HepG2 (cell line): ENCODE measurements around the gene HEPH. TPM values are rescaled to one million over a fixed set of nuclear protein-coding genes. Genes with fewer than 3 reads are reported as not detected.
A peak's percentile ranks its signal among the peaks of the same experiment; 100 is the strongest.

Experiments
- ATAC-seq: fragments of 200-7000 bp; cut with Tn5 transposase; 3 replicates; pipeline ENCODE4 v1.9.1; 2020; ENCODE audit warnings: mild to moderate bottlenecking, moderate library complexity
- Bru-seq: library from RNA; stranded (reverse); fragments of 400-500 nt; gene quantifications from one replicate; lab custom pipeline; 2021; lab: Mats Ljungman, UMichigan
- BruChase-seq, 2 experiments: library from RNA; stranded (reverse); fragments of 400-500 nt; gene quantifications; one replicate each; lab custom pipeline; 2021; lab: Mats Ljungman, UMichigan
- BruUV-seq: library from RNA; stranded (reverse); fragments of 400-500 nt; replicated peaks from 2 replicates; lab custom pipeline; 2021; lab: Mats Ljungman, UMichigan
- CTCF ChIA-PET: fragments of 300-600 bp; formaldehyde crosslinking; extraction: SDS; loops from one replicate; lab custom pipeline; 2021; ENCODE audit warnings: low total read pairs, inconsistent platforms, low intra/inter-chr PET ratio; lab: Yijun Ruan, JAX
- POLR2A ChIA-PET: fragments of 350-600 bp; sonication (Branson Sonifier 250); formaldehyde crosslinking; loops from one replicate; lab custom pipeline; 2020; ENCODE audit warnings: antibody characterized with exemption, inconsistent platforms; lab: Yijun Ruan, JAX
- DNase-seq: peaks from one replicate; pipeline ENCODE4 v3.0.0-alpha.2; 2015; ENCODE audit warnings: low spot score
- FAIRE-seq: peaks from 3 replicates; lab custom pipeline; 2011; peaks lifted over from hg19 to GRCh38; lab: Jason Lieb, UNC
- H2AFZ ChIP-seq: one replicate; pipeline ENCODE4 v1.6.1; 2011; ENCODE audit warnings: low read length, inconsistent platforms
- H3K27ac ChIP-seq: fragments of 300-600 bp; 3 replicates; pipeline ENCODE4 v1.8.0; 2011; ENCODE audit warnings: mixed run types, mild to moderate bottlenecking, mixed read lengths, low read length, inconsistent platforms; ENCODE audit not compliant: insufficient read depth; ENCODE audit errors: extremely low read length
- H3K27me3 ChIP-seq, 2 experiments: fragments of 200-600 bp in 1 of 2; 2 replicates in 1 of 2; 3 replicates in 1 of 2; pipeline versions ENCODE4 v1.6.0 to v1.8.0; 2011; ENCODE audit warnings: low read length in 2 of 2, mild to moderate bottlenecking in 2 of 2, moderate library complexity in 2 of 2, inconsistent platforms in 1 of 2; ENCODE audit not compliant: insufficient read depth in 2 of 2, control insufficient read depth in 1 of 2
- H3K36me3 ChIP-seq, 2 experiments: fragments of 200-600 bp in 1 of 2; replicated peaks in 1 of 2; 2 replicates in 1 of 2; 3 replicates in 1 of 2; pipeline versions ENCODE4 v1.5.1 to v1.8.0; 2011; ENCODE audit warnings: low read length in 2 of 2, inconsistent platforms in 1 of 2; ENCODE audit not compliant: insufficient read depth in 2 of 2, control insufficient read depth in 1 of 2
- H3K4me1 ChIP-seq: 2 replicates; pipeline ENCODE4 v1.5.1; 2012; ENCODE audit warnings: low read length, inconsistent platforms; ENCODE audit not compliant: insufficient read depth
- H3K4me2 ChIP-seq: 2 replicates; pipeline ENCODE4 v1.6.0; 2011; ENCODE audit warnings: low read depth, low read length, inconsistent platforms
- H3K4me3 ChIP-seq, 3 experiments: fragments of 200-600 bp in 1 of 3; sonication (generic), shearing (Covaris generic) in 1 of 3; replicated peaks in 1 of 3; 2 replicates each; pipeline ENCODE4 v1.5.1; 2011 to 2016; ENCODE audit warnings: low read length in 3 of 3, inconsistent platforms in 2 of 3, low read depth in 2 of 3, mild to moderate bottlenecking in 2 of 3, control low read depth in 1 of 3, mixed read lengths in 1 of 3; ENCODE audit not compliant: insufficient read depth in 1 of 3
- H3K79me2 ChIP-seq: one replicate; pipeline ENCODE4 v1.6.1; 2011; ENCODE audit warnings: low read length, inconsistent platforms; ENCODE audit not compliant: insufficient read depth
- H3K9ac ChIP-seq: 2 replicates; pipeline ENCODE4 v1.6.0; 2011; ENCODE audit warnings: mild to moderate bottlenecking, low read depth, low read length, inconsistent platforms; ENCODE audit not compliant: insufficient read depth
- H3K9me3 ChIP-seq: 2 replicates; pipeline ENCODE4 v1.5.1; 2012; ENCODE audit warnings: mild to moderate bottlenecking, low read length
- H4K20me1 ChIP-seq: 2 replicates; pipeline ENCODE4 v1.6.0; 2011; ENCODE audit warnings: inconsistent platforms, mild to moderate bottlenecking, low read length, moderate library complexity; ENCODE audit not compliant: insufficient read depth
- NR3C1 ChIP-seq: sonication (generic); formaldehyde crosslinking; IDR thresholded peaks from 2 replicates; pipeline ENCODE4 v1.4.0; 2020; ENCODE audit warnings: missing genetic modification reagents
- RARG ChIP-seq: sonication (generic); formaldehyde crosslinking; IDR thresholded peaks from 2 replicates; pipeline ENCODE4 v1.4.0; 2020; ENCODE audit warnings: low read depth, mild to moderate bottlenecking, missing genetic modification reagents
- RBM22 ChIP-seq: fragments of 200-400 bp; formaldehyde crosslinking; optimal IDR thresholded peaks from 2 replicates; pipeline ENCODE3; 2017; ENCODE audit warnings: mild to moderate bottlenecking, low read length, moderate library complexity
- RXRB ChIP-seq: IDR thresholded peaks from 2 replicates; pipeline ENCODE4 v1.6.1; 2016; ENCODE audit warnings: borderline replicate concordance, missing genetic modification reagents, missing compliant biosample characterization
- ZNF274 ChIP-seq: sonication (generic); formaldehyde crosslinking; IDR thresholded peaks from 2 replicates; pipeline ENCODE4 v1.5.1; 2020; ENCODE audit warnings: mild to moderate bottlenecking, missing genetic modification reagents
- ZNF431 ChIP-seq: sonication (generic); formaldehyde crosslinking; IDR thresholded peaks from 2 replicates; pipeline ENCODE4 v1.9.0; 2022; ENCODE audit warnings: missing genetic modification reagents, low read depth, mild to moderate bottlenecking, borderline replicate concordance
- ZNF724P ChIP-seq: sonication (generic); formaldehyde crosslinking; IDR thresholded peaks from 2 replicates; pipeline ENCODE4 v1.8.0; 2022; ENCODE audit warnings: missing genetic modification reagents, borderline replicate concordance
- ZNF772 ChIP-seq: sonication (generic); formaldehyde crosslinking; IDR thresholded peaks from 2 replicates; pipeline ENCODE4 v1.5.0; 2020; ENCODE audit warnings: mild to moderate bottlenecking, missing genetic modification reagents
- ZNF781 ChIP-seq: sonication (generic); formaldehyde crosslinking; IDR thresholded peaks from 2 replicates; pipeline ENCODE4 v1.5.1; 2020; ENCODE audit warnings: borderline replicate concordance, mild to moderate bottlenecking, missing genetic modification reagents; ENCODE audit errors: not compliant biosample characterization
- WGBS: methylation state at CpG from one replicate; pipeline ENCODE4 v1.1.6; 2017; ENCODE audit warnings: low lambda C conversion rate; 5-methylcytosine and 5-hydroxymethylcytosine counted together
- in situ Hi-C: cut with HindIII; loops from 2 replicates; pipeline ENCODE4 v1.10.0; 2017; ENCODE audit warnings: low pct_unique_long_range_greater_than_20kb; ENCODE audit not compliant: extremely low pct_ligation_motif_present
- intact Hi-C: fragments of 100-400 bp; cut with micrococcal nuclease; formaldehyde crosslinking; loops from one replicate; pipeline ENCODE4 v1.10.0; 2022; ENCODE audit not compliant: unreplicated experiment
- long read RNA-seq, 2 experiments: library from RNA in 1 of 2; library from polyadenylated mRNA in 1 of 2; stranded (forward) in 1 of 2; unstranded in 1 of 2; transcript quantifications; one replicate each; pipeline ENCODE4 v2.0.0, GENCODE V29; 2019 to 2022
- polyA minus RNA-seq, 3 experiments: library from RNA; depleted of rRNA, polyadenylated mRNA; stranded (reverse); fragments of >200 nt; gene quantifications; 2 replicates each; pipeline ENCODE4 v1.2.3, GENCODE V29; 2011; ENCODE audit warnings: low replicate concordance in 1 of 3
- polyA plus RNA-seq, 8 experiments: library from polyadenylated mRNA; depleted of rRNA in 3 of 8; stranded (reverse) in 7 of 8; unstranded in 1 of 8; fragments of >200 nt; fragmentation: Illumina TruSeq in 4 of 8; extraction: Trizol in 4 of 8; gene quantifications; 2 replicates each; pipeline versions ENCODE4 v1.2.1 to v1.2.3, GENCODE V29; 2011 to 2016; ENCODE audit warnings: low read depth in 4 of 8, missing spikeins in 1 of 8, mixed read lengths in 1 of 8; ENCODE audit not compliant: insufficient read depth in 1 of 8
- total RNA-seq, 5 experiments: library from RNA; depleted of rRNA; stranded (reverse); fragments of >200 nt; fragmentation: Illumina TruSeq; extraction: Trizol; gene quantifications; 2 replicates each; pipeline ENCODE4 v1.2.3, GENCODE V29; 2016; ENCODE audit warnings: low read depth in 1 of 5
- TF ChIP-seq, protein P1 (sequence below): sonication (generic); formaldehyde crosslinking; IDR thresholded peaks from 2 replicates; pipeline ENCODE4 v1.4.0; 2020; ENCODE audit warnings: low read depth, missing genetic modification reagents

HEPH gene, protein sequence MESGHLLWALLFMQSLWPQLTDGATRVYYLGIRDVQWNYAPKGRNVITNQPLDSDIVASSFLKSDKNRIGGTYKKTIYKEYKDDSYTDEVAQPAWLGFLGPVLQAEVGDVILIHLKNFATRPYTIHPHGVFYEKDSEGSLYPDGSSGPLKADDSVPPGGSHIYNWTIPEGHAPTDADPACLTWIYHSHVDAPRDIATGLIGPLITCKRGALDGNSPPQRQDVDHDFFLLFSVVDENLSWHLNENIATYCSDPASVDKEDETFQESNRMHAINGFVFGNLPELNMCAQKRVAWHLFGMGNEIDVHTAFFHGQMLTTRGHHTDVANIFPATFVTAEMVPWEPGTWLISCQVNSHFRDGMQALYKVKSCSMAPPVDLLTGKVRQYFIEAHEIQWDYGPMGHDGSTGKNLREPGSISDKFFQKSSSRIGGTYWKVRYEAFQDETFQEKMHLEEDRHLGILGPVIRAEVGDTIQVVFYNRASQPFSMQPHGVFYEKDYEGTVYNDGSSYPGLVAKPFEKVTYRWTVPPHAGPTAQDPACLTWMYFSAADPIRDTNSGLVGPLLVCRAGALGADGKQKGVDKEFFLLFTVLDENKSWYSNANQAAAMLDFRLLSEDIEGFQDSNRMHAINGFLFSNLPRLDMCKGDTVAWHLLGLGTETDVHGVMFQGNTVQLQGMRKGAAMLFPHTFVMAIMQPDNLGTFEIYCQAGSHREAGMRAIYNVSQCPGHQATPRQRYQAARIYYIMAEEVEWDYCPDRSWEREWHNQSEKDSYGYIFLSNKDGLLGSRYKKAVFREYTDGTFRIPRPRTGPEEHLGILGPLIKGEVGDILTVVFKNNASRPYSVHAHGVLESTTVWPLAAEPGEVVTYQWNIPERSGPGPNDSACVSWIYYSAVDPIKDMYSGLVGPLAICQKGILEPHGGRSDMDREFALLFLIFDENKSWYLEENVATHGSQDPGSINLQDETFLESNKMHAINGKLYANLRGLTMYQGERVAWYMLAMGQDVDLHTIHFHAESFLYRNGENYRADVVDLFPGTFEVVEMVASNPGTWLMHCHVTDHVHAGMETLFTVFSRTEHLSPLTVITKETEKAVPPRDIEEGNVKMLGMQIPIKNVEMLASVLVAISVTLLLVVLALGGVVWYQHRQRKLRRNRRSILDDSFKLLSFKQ
- total RNA-seq (2016; rRNA removed; fragmentation: Illumina TruSeq; extraction: Trizol), result not detected in 2 replicates
- not detected in 2 replicates for total RNA-seq (2016; cell fraction: cytosol; rRNA removed; fragmentation: Illumina TruSeq; extraction: Trizol; ENCODE audit: low read depth)
- total RNA-seq (2016; cell fraction: insoluble cytoplasmic fraction; rRNA removed; fragmentation: Illumina TruSeq; extraction: Trizol), result not detected in 2 replicates
- total RNA-seq (2016; cell fraction: membrane; rRNA removed; fragmentation: Illumina TruSeq; extraction: Trizol), result not detected in 2 replicates
- total RNA-seq (2016; cell fraction: nucleus; rRNA removed; fragmentation: Illumina TruSeq; extraction: Trizol), result not detected in 2 replicates
- polyA plus RNA-seq (2011; rRNA removed), result 0.03 TPM in 1 of 2 replicates, not detected in the other
- 0.01 TPM in 1 of 2 replicates, not detected in the other for polyA plus RNA-seq (2011; cell fraction: cytosol; rRNA removed)
- polyA plus RNA-seq (2011; cell fraction: nucleus; rRNA removed), result 0.03 TPM in 1 of 2 replicates, not detected in the other
- not detected in 2 replicates for polyA plus RNA-seq (2012)
- not detected in 2 replicates for polyA plus RNA-seq (2016; cell fraction: cytosol; fragmentation: Illumina TruSeq; extraction: Trizol; ENCODE audit: low read depth)
- polyA plus RNA-seq (2016; cell fraction: insoluble cytoplasmic fraction; fragmentation: Illumina TruSeq; extraction: Trizol; ENCODE audit: low read depth), result not detected in 2 replicates
- polyA plus RNA-seq (2016; cell fraction: membrane; fragmentation: Illumina TruSeq; extraction: Trizol; ENCODE audit: low read depth), result not detected in 2 replicates
- not detected in 2 replicates for polyA plus RNA-seq (2016; cell fraction: nucleus; fragmentation: Illumina TruSeq; extraction: Trizol; ENCODE audit: insufficient read depth, low read depth)
- 0.10 and 1.4 TPM in 2 replicates for polyA minus RNA-seq (2011; rRNA and poly(A)+ RNA removed; ENCODE audit: low replicate concordance)
- not detected in 2 replicates for polyA minus RNA-seq (2011; cell fraction: cytosol; rRNA and poly(A)+ RNA removed)
- polyA minus RNA-seq (2011; cell fraction: nucleus; rRNA and poly(A)+ RNA removed), result not detected in 2 replicates
- percentile 9 among the genes with signal in this experiment for Bru-seq, nascent RNA
- BruChase-seq, experiment 1, labeled RNA remaining after a 6-hour chase, result percentile 6 among the genes with signal in this experiment
- BruChase-seq, experiment 2, labeled RNA remaining after a 2-hour chase, result percentile 5 among the genes with signal in this experiment
- long read RNA-seq, experiment 1, result 0 reads
- long read RNA-seq, experiment 2, result 0 reads

DNA sequence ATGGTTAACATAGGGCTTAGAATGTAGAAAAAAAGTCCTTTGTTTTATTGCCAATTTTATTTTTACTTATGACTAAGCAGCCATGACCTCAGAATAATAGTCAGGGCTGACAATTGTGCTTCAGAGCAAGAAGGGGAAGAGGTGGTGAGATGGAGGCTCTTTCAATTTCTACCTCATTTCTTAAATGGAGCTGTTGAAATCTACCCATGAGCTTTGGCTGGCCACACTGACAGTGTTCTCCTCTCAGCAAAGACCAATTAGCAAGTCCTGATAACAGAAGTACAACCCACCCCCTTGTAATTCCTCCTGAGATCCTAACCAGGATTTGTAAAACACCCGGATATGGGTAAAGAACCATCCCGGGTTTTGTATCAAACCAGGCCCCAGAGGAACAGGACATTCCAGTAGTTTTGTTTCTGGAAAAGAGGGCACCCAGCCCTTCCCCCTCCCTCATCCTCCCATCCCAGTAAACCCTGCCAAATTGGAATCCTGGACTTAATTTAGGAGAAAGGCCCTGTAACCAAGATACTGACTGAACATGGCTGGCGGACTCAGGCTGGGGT is at the start of gene HEPH:
TSS of gene HEPH (plus strand) at position 399 of the 563 bp plus-strand sequence. CDS start 6,324 bp downstream, outside the sequence.
- in situ Hi-C loops, result no loop called here
- ChIA-PET CTCF (no interaction called here), POLR2A (no interaction called here)
- Histone ChIP-seq H3K9me3 (no peaks in the 10 kb centered on the region), H2AFZ (no peak within 1 kb of the TSS), H3K27me3 (no peaks in the 10 kb centered on the region), H3K4me3 (no peak within 1 kb of the TSS), H4K20me1 (no peaks in the 10 kb centered on the region), H3K4me2 (no peak within 1 kb of the TSS), H3K27ac (no peak within 1 kb of the TSS), H3K79me2 (no peaks in the 10 kb centered on the region), H3K9ac (no peak within 1 kb of the TSS), H3K4me1 (no peaks in the 10 kb centered on the region), H3K36me3 (no peaks in the 10 kb centered on the region)
- BruUV-seq, result no TSS peak
- intact Hi-C loops, result no loop called here
- WGBS, result 0% methylated on average over 2 of the region's 3 CpGs
- ATAC-seq, result no peak
- no peak for DNase-seq
- no peak for FAIRE-seq
- TF ChIP-seq ZNF431 (CRISPR knock-in tag) (no peak), ZNF772 (CRISPR knock-in tag) (no peak), NR3C1 (CRISPR knock-in tag) (no peak), RBM22 (no peak), ZNF781 (CRISPR knock-in tag) (no peak), ZNF274 (CRISPR knock-in tag) (no peak), ZNF724P (no peak), RARG (CRISPR knock-in tag) (no peak), RXRB (no peak)
- TF ChIP-seq, protein P1, sequence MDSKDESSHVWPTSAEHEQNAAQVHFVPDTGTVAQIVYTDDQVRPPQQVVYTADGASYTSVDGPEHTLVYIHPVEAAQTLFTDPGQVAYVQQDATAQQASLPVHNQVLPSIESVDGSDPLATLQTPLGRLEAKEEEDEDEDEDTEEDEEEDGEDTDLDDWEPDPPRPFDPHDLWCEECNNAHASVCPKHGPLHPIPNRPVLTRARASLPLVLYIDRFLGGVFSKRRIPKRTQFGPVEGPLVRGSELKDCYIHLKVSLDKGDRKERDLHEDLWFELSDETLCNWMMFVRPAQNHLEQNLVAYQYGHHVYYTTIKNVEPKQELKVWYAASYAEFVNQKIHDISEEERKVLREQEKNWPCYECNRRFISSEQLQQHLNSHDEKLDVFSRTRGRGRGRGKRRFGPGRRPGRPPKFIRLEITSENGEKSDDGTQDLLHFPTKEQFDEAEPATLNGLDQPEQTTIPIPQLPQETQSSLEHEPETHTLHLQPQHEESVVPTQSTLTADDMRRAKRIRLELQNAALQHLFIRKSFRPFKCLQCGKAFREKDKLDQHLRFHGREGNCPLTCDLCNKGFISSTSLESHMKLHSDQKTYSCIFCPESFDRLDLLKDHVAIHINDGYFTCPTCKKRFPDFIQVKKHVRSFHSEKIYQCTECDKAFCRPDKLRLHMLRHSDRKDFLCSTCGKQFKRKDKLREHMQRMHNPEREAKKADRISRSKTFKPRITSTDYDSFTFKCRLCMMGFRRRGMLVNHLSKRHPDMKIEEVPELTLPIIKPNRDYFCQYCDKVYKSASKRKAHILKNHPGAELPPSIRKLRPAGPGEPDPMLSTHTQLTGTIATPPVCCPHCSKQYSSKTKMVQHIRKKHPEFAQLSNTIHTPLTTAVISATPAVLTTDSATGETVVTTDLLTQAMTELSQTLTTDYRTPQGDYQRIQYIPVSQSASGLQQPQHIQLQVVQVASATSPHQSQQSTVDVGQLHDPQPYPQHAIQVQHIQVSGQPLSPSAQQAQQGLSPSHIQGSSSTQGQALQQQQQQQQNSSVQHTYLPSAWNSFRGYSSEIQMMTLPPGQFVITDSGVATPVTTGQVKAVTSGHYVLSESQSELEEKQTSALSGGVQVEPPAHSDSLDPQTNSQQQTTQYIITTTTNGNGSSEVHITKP (CRISPR knock-in tag), result no peak
